ENCODE results near the gene CORO7.

CORO7 gene

DNA sequence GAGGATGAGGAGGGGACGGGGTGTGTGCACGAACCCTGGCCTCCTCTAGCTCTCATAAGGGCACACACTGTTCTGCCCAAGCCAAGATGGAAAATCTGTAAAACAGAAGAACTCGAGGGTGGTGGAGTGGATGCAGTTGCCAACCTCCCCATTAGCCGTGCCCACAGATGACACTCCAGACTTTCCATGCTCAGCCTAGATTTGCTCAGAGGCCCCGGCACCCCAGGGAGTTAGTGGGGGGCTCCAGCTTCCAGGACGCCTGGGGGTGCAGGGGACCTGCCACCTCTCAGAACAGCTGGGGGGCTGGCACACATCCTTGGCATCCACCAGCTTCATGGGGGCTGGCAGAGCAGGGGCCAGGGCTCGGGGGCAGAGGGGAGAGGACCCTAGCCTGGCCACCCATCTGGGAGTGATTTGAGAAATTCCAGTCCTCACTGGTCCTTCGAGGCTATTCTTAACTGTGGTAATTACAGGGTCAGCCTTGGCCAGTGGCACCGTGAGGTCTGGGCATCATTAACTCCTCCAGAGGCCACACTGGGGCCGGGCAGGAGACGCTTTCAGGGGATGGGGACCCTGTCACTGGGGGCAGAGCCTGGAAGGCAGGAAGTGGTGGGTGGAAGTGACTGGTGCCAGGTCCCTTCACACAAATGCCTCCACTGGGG, 30.5 kb downstream of the CORO7 start:
- no peak for DNase-seq (ENCODE audit: low spot score)
- no peak for TF ChIP-seq CTCF (IDR thresholded peaks at IDR 0.05; ENCODE audit: extremely low read depth, missing control alignments)

DNA sequence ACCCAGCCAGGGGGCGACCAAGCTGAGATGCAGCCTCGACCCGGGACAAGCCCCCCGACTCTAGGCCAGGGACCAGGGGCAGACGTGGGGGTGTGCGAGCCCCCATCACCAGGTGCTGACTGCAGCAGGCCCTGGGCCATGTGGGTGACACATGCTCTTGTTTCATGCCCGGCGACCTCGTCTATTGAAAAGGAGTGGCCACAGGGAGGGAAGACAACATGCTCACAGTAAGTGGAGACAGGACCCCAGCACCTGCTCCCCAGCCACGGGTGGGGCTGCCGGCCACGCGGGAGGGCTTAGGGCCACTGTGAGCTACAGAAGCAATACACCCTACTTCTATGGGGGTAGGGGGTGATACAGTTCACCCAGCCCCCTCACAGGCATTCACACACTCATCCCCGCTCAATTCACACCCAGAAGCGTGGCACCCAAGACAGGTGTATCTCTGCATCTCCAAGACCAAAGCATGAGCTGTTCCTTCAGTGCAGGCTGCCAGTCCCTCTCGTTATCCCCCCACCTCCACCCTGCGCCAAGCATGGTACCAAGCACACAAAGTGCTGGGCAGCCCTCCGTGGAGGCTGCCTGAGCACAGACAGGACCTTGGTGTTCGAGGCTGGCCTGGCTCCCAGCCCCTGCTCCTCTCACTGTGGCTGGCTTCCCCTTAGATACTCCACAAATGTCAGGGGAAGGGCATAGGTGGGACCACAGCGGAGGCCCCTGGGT, 31.2 kb downstream of the CORO7 start:
- no peak for DNase-seq (ENCODE audit: low spot score)
- no peak for TF ChIP-seq CTCF (IDR thresholded peaks at IDR 0.05; ENCODE audit: extremely low read depth, missing control alignments)

DNA sequence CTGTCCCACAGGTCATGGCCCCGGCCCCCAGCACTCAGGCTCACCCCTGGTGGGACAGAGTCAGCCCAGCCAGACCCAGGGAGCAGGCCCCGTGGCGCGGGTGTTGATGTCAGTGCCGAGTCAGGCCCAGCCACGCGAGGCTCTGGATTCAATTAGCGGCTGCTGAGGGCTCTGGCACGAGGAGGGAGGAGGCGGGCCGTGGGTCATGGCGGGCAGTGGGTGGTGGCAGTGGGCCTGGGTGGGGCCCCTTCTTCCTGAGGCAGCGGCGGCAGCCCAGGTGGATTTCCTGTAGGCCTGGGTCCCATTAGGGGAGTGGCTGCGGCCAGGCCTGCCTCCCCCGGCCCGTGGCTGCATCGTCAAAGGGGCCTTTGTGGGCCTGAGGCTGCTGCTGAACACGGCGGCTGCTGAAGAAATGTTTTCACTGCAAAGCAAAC, 31.9 kb downstream of the CORO7 start:
- no peak for DNase-seq (ENCODE audit: low spot score)
- no peak for TF ChIP-seq CTCF (IDR thresholded peaks at IDR 0.05; ENCODE audit: extremely low read depth, missing control alignments)

DNA sequence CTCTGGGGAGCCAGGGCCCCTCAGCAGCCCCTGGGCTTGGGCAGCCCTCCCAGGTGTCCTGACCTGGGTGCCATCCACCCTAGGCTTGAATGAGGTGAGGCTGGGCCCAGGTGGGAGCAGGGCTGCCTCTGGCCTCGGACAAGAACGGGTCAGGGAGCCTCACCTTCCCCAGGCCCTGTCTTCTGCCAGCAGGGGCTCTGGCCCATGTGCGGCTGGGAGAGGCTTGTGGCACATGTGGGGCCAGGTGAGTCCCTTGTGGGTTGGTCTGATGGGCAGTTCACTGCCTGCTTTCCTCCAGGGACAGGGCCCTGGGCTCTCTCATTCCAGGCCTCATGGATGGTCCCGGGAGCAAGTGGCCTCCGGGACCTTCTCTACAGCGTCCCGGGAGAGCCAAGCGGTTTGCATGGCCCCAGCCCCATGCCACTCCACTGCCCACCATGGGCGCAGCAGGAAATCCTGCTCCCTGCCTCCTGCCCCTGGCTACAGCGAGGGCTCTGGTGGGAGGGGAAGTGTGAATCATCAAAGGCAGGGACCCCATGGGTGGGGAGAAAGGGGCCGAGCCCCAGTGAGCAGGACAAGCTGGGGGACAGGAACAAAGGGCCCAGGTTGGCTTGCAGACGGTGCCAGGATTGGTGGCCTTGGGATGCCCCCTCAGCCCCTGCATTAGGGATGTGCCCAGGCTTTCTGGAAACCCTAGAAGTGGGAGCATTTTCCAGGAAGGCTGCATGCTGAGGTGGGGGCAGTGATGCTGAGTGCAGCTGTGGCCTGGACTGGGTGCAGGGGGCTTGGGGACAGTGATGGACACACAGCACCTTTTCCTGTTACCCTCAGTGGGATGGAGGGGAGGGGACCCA, 32.6 kb downstream of the CORO7 start:
- DNase-seq (ENCODE audit: low spot score), result no peak

DNA sequence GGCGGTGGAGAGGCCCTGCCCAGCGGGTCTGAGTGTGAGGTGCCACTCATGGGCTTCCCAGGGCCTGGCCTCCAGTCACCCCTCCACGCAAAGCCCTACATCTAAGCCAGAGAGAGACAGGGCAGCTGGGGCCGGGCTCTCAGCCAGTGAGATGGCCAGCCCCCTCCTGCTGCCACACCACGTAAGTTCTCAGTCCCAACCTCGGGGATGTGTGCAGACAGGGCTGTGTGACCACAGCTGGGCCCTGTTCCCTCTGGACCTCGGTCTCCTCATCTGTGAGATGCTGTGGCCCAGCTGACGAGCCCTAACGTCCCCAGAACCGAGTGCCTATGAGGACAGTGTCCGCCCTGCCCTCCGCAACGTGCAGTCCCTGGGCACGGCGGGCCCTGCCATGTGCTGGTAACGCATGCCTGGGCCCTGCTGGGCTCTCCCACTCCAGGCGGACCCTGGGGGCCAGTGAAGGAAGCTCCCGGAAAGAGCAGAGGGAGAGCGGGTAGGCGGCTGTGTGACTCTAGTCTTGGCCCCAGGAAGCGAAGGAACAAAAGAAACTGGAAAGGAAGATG, 33.5 kb downstream of the CORO7 start:
- TF ChIP-seq CTCF (IDR thresholded peaks at IDR 0.05; ENCODE audit: extremely low read depth, missing control alignments), result no peak
- DNase-seq (ENCODE audit: low spot score), result no peak

More for the DNA sequence above, 32.6 kb downstream of the CORO7 start:
- no peak for TF ChIP-seq CTCF (IDR thresholded peaks at IDR 0.05; ENCODE audit: extremely low read depth, missing control alignments)

DNA sequence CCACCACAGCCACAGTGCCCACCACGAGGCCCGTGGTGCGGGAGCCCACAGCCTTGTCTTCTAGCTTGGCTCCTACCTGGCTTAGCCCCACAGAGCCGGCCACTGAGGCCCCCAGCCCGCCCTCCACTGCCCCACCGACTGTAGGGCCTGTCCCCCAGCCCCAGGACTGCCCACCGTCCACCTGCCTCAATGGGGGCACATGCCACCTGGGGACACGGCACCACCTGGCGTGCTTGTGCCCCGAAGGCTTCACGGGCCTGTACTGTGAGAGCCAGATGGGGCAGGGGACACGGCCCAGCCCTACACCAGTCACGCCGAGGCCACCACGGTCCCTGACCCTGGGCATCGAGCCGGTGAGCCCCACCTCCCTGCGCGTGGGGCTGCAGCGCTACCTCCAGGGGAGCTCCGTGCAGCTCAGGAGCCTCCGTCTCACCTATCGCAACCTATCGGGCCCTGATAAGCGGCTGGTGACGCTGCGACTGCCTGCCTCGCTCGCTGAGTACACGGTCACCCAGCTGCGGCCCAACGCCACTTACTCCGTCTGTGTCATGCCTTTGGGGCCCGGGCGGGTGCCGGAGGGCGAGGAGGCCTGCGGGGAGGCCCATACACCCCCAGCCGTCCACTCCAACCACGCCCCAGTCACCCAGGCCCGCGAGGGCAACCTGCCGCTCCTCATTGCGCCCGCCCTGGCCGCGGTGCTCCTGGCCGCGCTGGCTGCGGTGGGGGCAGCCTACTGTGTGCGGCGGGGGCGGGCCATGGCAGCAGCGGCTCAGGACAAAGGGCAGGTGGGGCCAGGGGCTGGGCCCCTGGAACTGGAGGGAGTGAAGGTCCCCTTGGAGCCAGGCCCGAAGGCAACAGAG, 34.2 kb downstream of the CORO7 start:
- TF ChIP-seq CTCF (IDR thresholded peaks at IDR 0.05; ENCODE audit: extremely low read depth, missing control alignments), result no peak
- DNase-seq (ENCODE audit: low spot score), result no peak

Data from GM20000 (cell line).